Endothelial cell of umbilical vein (primary cell): Measurements from ENCODE around the gene RHOV. TPM values are rescaled to one million over a fixed set of nuclear protein-coding genes. Genes with fewer than 3 reads are reported as not detected.

Experiments
- BruUV-seq: library from RNA; stranded (reverse); fragments of 400-500 nt; replicated peaks from 2 replicates; lab custom pipeline; 2021; lab: Mats Ljungman, UMichigan
- CTCF ChIA-PET: fragments of 300-600, 350-600 bp; sonication (Branson Sonifier 250); formaldehyde crosslinking; loops from one replicate; lab custom pipeline; 2021; ENCODE audit warnings: antibody characterized with exemption, inconsistent platforms; lab: Charles Lee
- POLR2A ChIA-PET: fragments of 300-600, 350-600 bp; sonication (Branson Sonifier 250); formaldehyde crosslinking; loops from one replicate; lab custom pipeline; 2021; ENCODE audit warnings: antibody characterized with exemption, inconsistent platforms; lab: Charles Lee
- DNase-seq: peaks from one replicate; pipeline ENCODE4 v3.0.0-alpha.2; 2011; ENCODE audit warnings: low read depth, low spot score
- FAIRE-seq: peaks from 2 replicates; lab custom pipeline; 2011; peaks lifted over from hg19 to GRCh38; lab: Jason Lieb, UNC
- H2AFZ ChIP-seq: 2 replicates; pipeline ENCODE4 v1.6.0; 2012; ENCODE audit warnings: low read depth, low read length, control low read depth, inconsistent platforms
- H3K27ac ChIP-seq: 2 replicates; pipeline ENCODE4 v1.5.1; 2011; ENCODE audit warnings: low read depth, mild to moderate bottlenecking, control low read depth, low read length, moderate library complexity; ENCODE audit not compliant: insufficient read depth
- H3K27me3 ChIP-seq, 2 experiments: 2 replicates each; pipeline versions ENCODE4 v1.6.0 to v1.6.1; 2011; ENCODE audit warnings: low read length in 2 of 2, mixed read lengths in 1 of 2; ENCODE audit not compliant: control insufficient read depth in 2 of 2, insufficient read depth in 2 of 2
- H3K36me3 ChIP-seq, 2 experiments: 2 replicates in 1 of 2; 3 replicates in 1 of 2; pipeline ENCODE4 v1.5.1; 2011; ENCODE audit warnings: low read length in 2 of 2, mild to moderate bottlenecking in 1 of 2, moderate library complexity in 1 of 2; ENCODE audit not compliant: control insufficient read depth in 2 of 2, insufficient read depth in 2 of 2; ENCODE audit errors: extremely low read depth in 1 of 2
- H3K4me1 ChIP-seq: 3 replicates; pipeline ENCODE4 v1.5.1; 2011; ENCODE audit warnings: mild to moderate bottlenecking, low read length; ENCODE audit not compliant: control insufficient read depth, insufficient read depth; ENCODE audit errors: extremely low read depth
- H3K4me2 ChIP-seq: 2 replicates; pipeline ENCODE4 v1.6.1; 2011; ENCODE audit warnings: low read length, control low read depth, mixed read lengths; ENCODE audit not compliant: insufficient read depth
- H3K4me3 ChIP-seq, 3 experiments: fragments of 200-600 bp in 1 of 3; sonication (generic), shearing (Covaris generic) in 1 of 3; replicated peaks in 1 of 3; 2 replicates each; pipeline ENCODE4 v1.5.1; 2011 to 2016; ENCODE audit warnings: control low read depth in 3 of 3, low read length in 3 of 3, mild to moderate bottlenecking in 2 of 3, inconsistent platforms in 1 of 3, low read depth in 1 of 3, moderate library complexity in 1 of 3; ENCODE audit not compliant: insufficient read depth in 1 of 3
- H3K79me2 ChIP-seq: 2 replicates; pipeline ENCODE4 v1.6.0; 2012; ENCODE audit warnings: low read length, inconsistent platforms; ENCODE audit not compliant: control insufficient read depth, insufficient read depth
- H3K9ac ChIP-seq: replicated peaks from 2 replicates; pipeline ENCODE3; 2011; ENCODE audit warnings: low read length, control low read depth; ENCODE audit not compliant: insufficient read depth; ENCODE audit errors: extremely low read depth
- H3K9me1 ChIP-seq: replicated peaks from 3 replicates; pipeline ENCODE4 v1.6.0; 2011; ENCODE audit warnings: mild to moderate bottlenecking, low read length; ENCODE audit not compliant: control insufficient read depth, insufficient read depth; ENCODE audit errors: extremely low read depth
- H3K9me3 ChIP-seq: replicated peaks from 2 replicates; pipeline ENCODE4 v1.5.1; 2012; ENCODE audit warnings: low read length, inconsistent platforms; ENCODE audit not compliant: control insufficient read depth, insufficient read depth
- H4K20me1 ChIP-seq: replicated peaks from 2 replicates; pipeline ENCODE3; 2011; ENCODE audit warnings: mild to moderate bottlenecking, low read length; ENCODE audit not compliant: control insufficient read depth, insufficient read depth; ENCODE audit errors: extremely low read depth
- EZH2 ChIP-seq: IDR thresholded peaks from 2 replicates; pipeline ENCODE4 v1.6.1; 2012; ENCODE audit warnings: borderline replicate concordance, low read depth, mild to moderate bottlenecking, moderate library complexity, low read length, inconsistent platforms; ENCODE audit not compliant: severe bottlenecking
- FOS ChIP-seq: IDR thresholded peaks from 2 replicates; pipeline ENCODE4 v1.6.1; 2011; ENCODE audit warnings: mild to moderate bottlenecking, low read length, moderate library complexity, borderline replicate concordance; ENCODE audit not compliant: insufficient read depth
- GATA2 ChIP-seq: IDR thresholded peaks from 2 replicates; pipeline ENCODE4 v1.7.0; 2011; ENCODE audit warnings: low read depth, mild to moderate bottlenecking, moderate library complexity, mixed read lengths, low read length; ENCODE audit not compliant: insufficient read length, insufficient read depth
- JUN ChIP-seq: IDR thresholded peaks from 2 replicates; pipeline ENCODE4 v1.6.1; 2011; ENCODE audit warnings: borderline replicate concordance, low read depth; ENCODE audit not compliant: insufficient read length, insufficient read depth
- MAX ChIP-seq: IDR thresholded peaks from 2 replicates; pipeline ENCODE4 v1.6.1; 2011; ENCODE audit not compliant: insufficient read depth, insufficient read length
- MYC ChIP-seq: IDR thresholded peaks from one replicate; pipeline ENCODE4 v1.6.1; 2011; ENCODE audit warnings: mild to moderate bottlenecking, low read depth, low read length
- POLR2A ChIP-seq: IDR thresholded peaks from 2 replicates; pipeline ENCODE4 v1.6.1; 2012; ENCODE audit warnings: low read depth, mild to moderate bottlenecking, control low read depth, low read length
- POLR2AphosphoS5 ChIP-seq: IDR thresholded peaks from 2 replicates; pipeline ENCODE4 v1.6.1; 2012; ENCODE audit warnings: low read depth, mild to moderate bottlenecking, control low read depth, low read length, moderate library complexity; ENCODE audit not compliant: insufficient read depth
- dilution Hi-C: fragments of 300-500 bp; cut with MboI; formaldehyde crosslinking; loops from one replicate; pipeline ENCODE4 v1.15.0; 2019; ENCODE audit warnings: low sequenced_read_pairs; ENCODE audit not compliant: extremely low pct_ligation_motif_present
- intact Hi-C: fragments of 100-400 bp; cut with micrococcal nuclease; formaldehyde crosslinking; loops from one replicate; pipeline ENCODE4 v1.10.0; 2022
- polyA plus RNA-seq, 4 experiments: library from polyadenylated mRNA; depleted of rRNA in 3 of 4; stranded (reverse) in 3 of 4; unstranded in 1 of 4; fragments of >200 nt; gene quantifications; 2 replicates each; pipeline versions ENCODE4 v1.2.1 to v1.2.3, GENCODE V29; 2011 to 2012; ENCODE audit warnings: missing spikeins in 1 of 4
- total RNA-seq: library from RNA; stranded (reverse); gene quantifications from 2 replicates; pipeline ENCODE4 v1.2.3, GENCODE V29; 2021
- TF ChIP-seq, protein P1 (sequence below), 2 donors: IDR thresholded peaks; 1 replicate in 1 of 2; 2 replicates in 1 of 2; pipeline ENCODE4 v1.5.1; 2011; ENCODE audit warnings: low read length in 2 of 2, mild to moderate bottlenecking in 2 of 2, moderate library complexity in 2 of 2, control low read depth in 1 of 2, inconsistent platforms in 1 of 2, low read depth in 1 of 2; ENCODE audit not compliant: insufficient read depth in 1 of 2; ENCODE audit errors: extremely low read depth in 1 of 2

Gene RHOV
- total and polyA plus RNA-seq, 2 donors (not counting 3 experiments of a cell fraction or from before 2014, with no cell fraction given) = 0.15 to 0.20 TPM

DNA sequence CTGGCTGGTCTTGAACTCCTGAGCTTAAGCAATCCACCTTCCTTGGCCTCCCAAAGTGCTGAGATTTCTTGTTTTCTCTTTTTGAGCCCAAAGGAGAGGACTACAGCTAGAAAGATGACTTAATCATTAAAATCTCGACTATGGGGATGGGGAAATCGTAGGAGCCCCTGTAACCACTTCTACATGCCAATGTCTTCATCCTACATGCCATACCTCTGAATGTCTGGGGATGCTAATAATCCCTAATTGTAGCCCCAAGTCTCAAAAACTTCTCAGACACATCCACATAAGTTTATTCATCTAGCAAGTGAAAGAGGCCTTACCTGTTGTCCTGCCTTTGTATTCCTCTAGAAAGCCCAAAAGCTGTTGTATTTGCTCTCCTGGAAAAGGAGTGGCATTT, 3.7 kb upstream of the RHOV start:
- H3K27ac ChIP-seq = no peak overlapping the region
- no peaks in the 10 kb centered on the region for H3K27me3 ChIP-seq
- ChIA-PET CTCF (interaction anchor here (1.3 to 4.5 kb wide), 3 partner anchors 14 to 20 kb away, joined by 6 to 36 read pairs (median 9); partner anchors contain the start of gene VPS18), POLR2A (interaction anchor here (0.6 kb wide), 1 partner anchor 126 kb away, joined by 3 read pairs; no protein-coding TSS in a partner anchor)
- dilution Hi-C loops (no loop called here), intact Hi-C loops (no loop called here)
- DNase-seq (no peak), FAIRE-seq (no peak)
- H3K79me2 ChIP-seq = no peaks in the 10 kb centered on the region
- no peak overlapping the region for H3K9ac ChIP-seq
- TF ChIP-seq JUN = no peak
- H3K9me1 ChIP-seq = no peaks in the 10 kb centered on the region
- no peaks in the 10 kb centered on the region for H3K9me3 ChIP-seq
- no peaks in the 10 kb centered on the region for H3K36me3 ChIP-seq
- H3K4me2 ChIP-seq = no peak overlapping the region
- no peaks in the 10 kb centered on the region for H4K20me1 ChIP-seq
- H3K4me1 ChIP-seq = no peaks in the 10 kb centered on the region
- BruUV-seq = no TSS peak
- no peak overlapping the region for H2AFZ ChIP-seq
- no peak overlapping the region for H3K4me3 ChIP-seq

- POLR2A ChIA-PET = no interaction called here
- dilution Hi-C loops = no loop called here
- no peaks in the 10 kb centered on the region for H3K79me2 ChIP-seq
- H3K36me3 ChIP-seq = no peaks in the 10 kb centered on the region
- no peak overlapping the region for H3K4me2 ChIP-seq
- no TSS peak for BruUV-seq
- H3K4me3 ChIP-seq = no peak overlapping the region
- no peak overlapping the region for H3K27ac ChIP-seq
- FAIRE-seq (no peak), DNase-seq (no peak)
- no peaks in the 10 kb centered on the region for H3K9me3 ChIP-seq
- no peaks in the 10 kb centered on the region for H3K27me3 ChIP-seq
- H3K9me1 ChIP-seq = no peaks in the 10 kb centered on the region
- H3K4me1 ChIP-seq = no peaks in the 10 kb centered on the region
- TF ChIP-seq JUN (no peak), MYC (no peak), FOS (no peak), POLR2A (no peak), MAX (no peak), GATA2 (no peak), EZH2 (no peak), POLR2AphosphoS5 (no peak)
- TF ChIP-seq, protein P1, sequence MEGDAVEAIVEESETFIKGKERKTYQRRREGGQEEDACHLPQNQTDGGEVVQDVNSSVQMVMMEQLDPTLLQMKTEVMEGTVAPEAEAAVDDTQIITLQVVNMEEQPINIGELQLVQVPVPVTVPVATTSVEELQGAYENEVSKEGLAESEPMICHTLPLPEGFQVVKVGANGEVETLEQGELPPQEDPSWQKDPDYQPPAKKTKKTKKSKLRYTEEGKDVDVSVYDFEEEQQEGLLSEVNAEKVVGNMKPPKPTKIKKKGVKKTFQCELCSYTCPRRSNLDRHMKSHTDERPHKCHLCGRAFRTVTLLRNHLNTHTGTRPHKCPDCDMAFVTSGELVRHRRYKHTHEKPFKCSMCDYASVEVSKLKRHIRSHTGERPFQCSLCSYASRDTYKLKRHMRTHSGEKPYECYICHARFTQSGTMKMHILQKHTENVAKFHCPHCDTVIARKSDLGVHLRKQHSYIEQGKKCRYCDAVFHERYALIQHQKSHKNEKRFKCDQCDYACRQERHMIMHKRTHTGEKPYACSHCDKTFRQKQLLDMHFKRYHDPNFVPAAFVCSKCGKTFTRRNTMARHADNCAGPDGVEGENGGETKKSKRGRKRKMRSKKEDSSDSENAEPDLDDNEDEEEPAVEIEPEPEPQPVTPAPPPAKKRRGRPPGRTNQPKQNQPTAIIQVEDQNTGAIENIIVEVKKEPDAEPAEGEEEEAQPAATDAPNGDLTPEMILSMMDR (IDR thresholded peaks at IDR 0.05; ENCODE audit: extremely low read depth in 1 of 2, insufficient read depth in 1 of 2, low read depth in 1 of 2, low read length in 2 of 2) = no peak
- no peak overlapping the region for H3K9ac ChIP-seq
- no peaks in the 10 kb centered on the region for H4K20me1 ChIP-seq
- CTCF ChIA-PET = interaction anchor here (1.3 to 4.5 kb wide), 3 partner anchors 16 to 19 kb away, joined by 5 to 36 read pairs (median 9); partner anchors contain the start of gene VPS18
- no peak overlapping the region for H2AFZ ChIP-seq
- intact Hi-C loops = no loop called here
Measured at GRCh38 chr15:40875991-40876730, 2.1 kb upstream of the RHOV start.
